ELF-1 (cell line): Measurements from ENCODE around the gene ARHGAP32.
"Not testable (repeated sequence)": the region's sequence is repeated elsewhere in the genome, so short reads cannot be mapped to it uniquely, and the experiment has no call there.

ENCODE experiments used
- DNase-seq: peaks from one replicate; pipeline ENCODE4 v3.0.0-alpha.2; 2016; ENCODE audit warnings: low read depth, low spot score

The ARHGAP32 gene

GRCh38 chr11:129202646-129203045 lies 10.5 kb upstream of the ARHGAP32 start:
- no peak for DNase-seq

- no peak for DNase-seq
Observed at GRCh38 chr11:129195682-129196081, 3.6 kb upstream of the ARHGAP32 start.

- peak; percentile 25 for DNase-seq
Observed at GRCh38 chr11:129191649-129192048, 476 bp downstream of the ARHGAP32 start.

GRCh38 chr11:129190087-129190486 lies 2.0 kb downstream of the ARHGAP32 start:
- DNase-seq = no peak

GRCh38 chr11:129189646-129190045 lies 2.5 kb downstream of the ARHGAP32 start:
- DNase-seq = no peak

GRCh38 chr11:129185082-129185481 lies 7.0 kb downstream of the ARHGAP32 start:
- not testable (repeated sequence) for DNase-seq

GRCh38 chr11:129184581-129184980 lies 7.5 kb downstream of the ARHGAP32 start:
- DNase-seq = no peak

- DNase-seq = no peak
Observed at GRCh38 chr11:129167315-129167714, 24.8 kb downstream of the ARHGAP32 start.

- DNase-seq = no peak
Observed at GRCh38 chr11:129163714-129164164, 28.4 kb downstream of the ARHGAP32 start.

- peak; percentile 42 for DNase-seq
Observed at GRCh38 chr11:129157080-129157479, 35.0 kb downstream of the ARHGAP32 start.

GRCh38 chr11:129155745-129156144 lies 36.4 kb downstream of the ARHGAP32 start:
- DNase-seq = no peak

GRCh38 chr11:129148487-129148886 lies 43.6 kb downstream of the ARHGAP32 start:
- DNase-seq = peak; percentile 45

GRCh38 chr11:129146191-129146590 lies 45.9 kb downstream of the ARHGAP32 start:
- DNase-seq = no peak

GRCh38 chr11:129145276-129145675 lies 46.8 kb downstream of the ARHGAP32 start:
- DNase-seq = no peak

GRCh38 chr11:129144256-129144655 lies 47.9 kb downstream of the ARHGAP32 start:
- no peak for DNase-seq

GRCh38 chr11:129143335-129143734 lies 48.8 kb downstream of the ARHGAP32 start:
- DNase-seq = peak; percentile 70

- no peak for DNase-seq
Observed at GRCh38 chr11:129141748-129142523, 50.2 kb downstream of the ARHGAP32 start.

GRCh38 chr11:129131316-129131715 lies 60.8 kb downstream of the ARHGAP32 start:
- no peak for DNase-seq

- not testable (repeated sequence) for DNase-seq
Observed at GRCh38 chr11:129128881-129129620, 63.1 kb downstream of the ARHGAP32 start.

GRCh38 chr11:129119036-129119435 lies 73.1 kb downstream of the ARHGAP32 start:
- DNase-seq = no peak

- DNase-seq = peak; percentile 36
Observed at GRCh38 chr11:129117595-129118350, 74.4 kb downstream of the ARHGAP32 start.
